Fibroblast of upper back skin (primary cell): ENCODE data around the gene TEX54.

Experiments
- DNase-seq: peaks from one replicate; pipeline ENCODE4 v3.0.0-alpha.2; 2013

Gene TEX54

DNA sequence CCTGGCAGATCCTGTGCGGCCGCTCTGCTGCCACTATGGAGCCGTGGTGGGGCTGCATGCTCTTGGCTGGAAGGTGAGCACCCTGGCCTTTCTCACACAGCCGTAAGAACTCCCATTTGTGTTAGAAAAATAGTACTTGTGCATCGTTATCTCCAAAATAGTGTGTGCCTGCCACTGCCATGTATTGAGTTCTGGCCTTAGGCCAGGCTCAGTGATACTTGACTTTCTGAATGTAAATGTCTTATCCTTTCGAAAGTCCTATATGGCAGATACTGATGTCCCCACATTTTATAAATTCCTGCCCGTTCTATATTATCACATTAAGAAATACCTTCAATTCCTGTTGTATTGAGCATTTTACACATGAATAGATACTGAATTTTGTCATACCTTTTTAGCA is 49.9 kb downstream of the TEX54 start:
- DNase-seq: no peak
